ENCODE data around the gene PDPK1.

The PDPK1 gene

DNA sequence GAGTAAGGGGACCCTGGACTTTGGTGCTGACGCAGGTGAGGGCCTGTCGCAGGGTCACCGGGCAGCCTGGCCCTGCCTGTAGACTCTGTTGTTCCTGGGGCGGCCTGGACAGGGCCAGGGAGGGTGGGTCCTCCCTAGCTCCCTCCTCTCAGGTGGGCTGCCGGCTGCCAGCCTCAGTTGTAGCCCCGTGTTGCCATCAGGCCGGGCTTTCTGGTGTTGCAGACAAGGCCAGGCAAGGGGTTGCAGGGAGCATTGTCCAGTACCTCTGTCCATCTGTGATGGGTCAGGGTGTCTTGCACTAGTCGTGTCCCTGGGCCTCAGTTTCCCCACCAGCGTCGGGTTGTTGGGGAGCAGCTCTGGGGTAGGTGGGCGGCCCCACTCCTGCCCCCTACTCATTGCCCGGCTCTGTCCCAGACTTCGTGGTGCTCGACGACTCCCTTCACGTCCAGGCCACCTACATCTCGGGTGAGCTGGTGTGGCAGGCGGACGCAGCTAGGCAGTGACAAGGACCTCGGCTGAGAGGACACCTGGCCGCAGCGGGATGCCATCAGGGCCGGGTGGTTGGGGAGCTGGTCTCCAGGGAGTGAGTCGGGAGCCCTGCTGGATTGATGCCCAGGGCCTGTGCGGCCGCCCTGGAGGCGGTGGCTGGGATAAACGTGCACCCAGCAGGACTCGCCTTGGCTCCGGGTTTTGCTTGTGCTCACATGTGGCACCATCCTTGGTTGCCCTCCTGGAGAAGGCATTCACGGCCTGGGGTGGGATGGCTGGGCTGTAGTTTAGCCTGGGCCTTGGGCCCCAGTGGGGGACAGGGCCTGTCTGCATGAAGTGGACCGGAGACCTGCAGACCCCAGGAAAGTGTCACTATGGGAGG is 8.5 kb upstream of the PDPK1 start:
- no peak for DNase-seq (ENCODE audit: low spot score)
- POLR2A ChIA-PET (ENCODE audit: low non-redundant PET) = no interaction called here
- CTCF ChIA-PET = no interaction called here

GRCh38 chr16:2529961-2530628 is 7.7 kb upstream of the PDPK1 start:
- ChIA-PET CTCF (no interaction called here), POLR2A (ENCODE audit: low non-redundant PET) (no interaction called here)
- TF ChIP-seq CTCF (conservative IDR thresholded peaks at IDR 0.05; ENCODE audit: low read depth) = no peak
- DNase-seq (ENCODE audit: low spot score) = no peak
- peak overlapping the region; percentile 91 for H3K27ac ChIP-seq

More for the DNA sequence above, 8.5 kb upstream of the PDPK1 start:
- no peak for TF ChIP-seq CTCF (conservative IDR thresholded peaks at IDR 0.05; ENCODE audit: low read depth)
- peak overlapping the region; percentile 91 for H3K27ac ChIP-seq

- peak overlapping the region; percentile 91 for H3K27ac ChIP-seq
- CTCF ChIA-PET = no interaction called here
- POLR2A ChIA-PET (ENCODE audit: low non-redundant PET) = interaction anchor here (1.7 kb wide), 1 partner anchor 10 kb away, joined by 6 read pairs; the partner anchor contains the start of gene AMDHD2
- TF ChIP-seq CTCF (conservative IDR thresholded peaks at IDR 0.05; ENCODE audit: low read depth) = no peak
- no peak for DNase-seq (ENCODE audit: low spot score)
These were observed 7.0 kb upstream of the PDPK1 start for GRCh38 chr16:2530629-2531318.

DNA sequence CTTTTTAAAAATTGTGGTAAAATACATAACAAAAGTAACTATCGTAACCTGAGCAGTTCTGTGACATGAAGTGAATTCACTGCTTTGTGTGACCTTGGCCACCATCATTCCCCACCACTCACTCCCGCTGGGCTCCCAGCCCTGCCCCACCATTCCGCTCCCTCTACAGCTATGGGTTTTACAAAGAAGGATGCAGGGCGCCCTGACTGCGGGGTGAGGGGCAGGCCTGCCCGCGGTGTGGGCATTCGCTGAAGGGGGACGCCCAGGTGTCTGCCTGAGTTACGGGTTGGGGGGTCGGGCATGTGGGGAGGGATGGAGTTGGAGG is 6.5 kb upstream of the PDPK1 start, which contains the start of gene CEMP1:
Gene CEMP1, minus strand, starts transcription at position 38 of the 325 bp plus-strand sequence. CDS start 335 bp downstream, outside the sequence.
- peak within 1 kb of the TSS; percentile 91 for H3K27ac ChIP-seq
- ChIA-PET POLR2A (ENCODE audit: low non-redundant PET) (interaction anchor here (1.7 kb wide), 1 partner anchor 11 kb away, joined by 6 read pairs; the partner anchor contains the start of gene AMDHD2), CTCF (no interaction called here)
- TF ChIP-seq CTCF (conservative IDR thresholded peaks at IDR 0.05; ENCODE audit: low read depth) = no peak
- DNase-seq (ENCODE audit: low spot score) = no peak

DNA sequence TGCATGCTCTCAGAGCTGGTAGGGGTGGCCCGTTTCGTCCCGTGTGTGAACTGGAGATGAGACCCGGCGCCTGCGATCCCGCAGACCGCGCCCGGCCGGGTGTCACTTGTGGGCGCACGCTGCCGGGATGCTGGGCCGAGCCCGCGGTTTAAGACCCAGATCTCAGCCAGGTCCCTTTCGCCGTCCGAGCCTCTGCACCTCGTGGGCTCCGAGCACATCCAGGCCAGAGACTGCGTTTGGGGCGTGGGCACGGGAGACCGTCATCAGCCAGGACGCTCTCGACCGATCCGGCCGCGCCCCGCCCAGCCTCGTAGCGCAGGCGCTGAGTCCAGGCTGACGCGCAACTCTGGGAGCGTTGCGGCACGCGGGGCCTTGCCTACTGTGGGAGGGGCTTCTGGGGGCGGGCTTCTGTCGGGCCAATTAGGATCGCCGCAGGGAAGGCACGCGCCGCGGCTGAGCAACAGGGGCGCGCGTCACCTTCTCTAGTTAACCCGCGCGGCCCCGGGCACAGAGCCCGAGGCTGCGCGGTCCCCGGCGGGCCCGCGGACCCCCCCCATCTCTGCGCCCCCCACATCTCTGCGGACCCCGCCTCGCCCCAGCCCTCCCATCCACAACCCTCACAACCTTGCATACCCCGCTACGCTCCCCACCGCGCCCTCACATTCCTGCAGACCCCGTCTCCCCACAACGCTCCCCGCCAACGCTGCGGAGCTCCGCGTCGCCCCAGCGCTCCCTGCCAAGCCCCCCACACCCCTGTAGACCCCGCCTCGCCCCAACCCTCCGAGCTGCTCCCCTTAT is 5.9 kb upstream of the PDPK1 start:
- ChIA-PET CTCF (interaction anchor here (0.5 kb wide), 1 partner anchor 14 kb away, joined by 3 read pairs; no protein-coding TSS in a partner anchor), POLR2A (ENCODE audit: low non-redundant PET) (interaction anchor here (1.7 kb wide), 1 partner anchor 11 kb away, joined by 6 read pairs; the partner anchor contains the start of gene AMDHD2)
- H3K27ac ChIP-seq = peak overlapping the region; percentile 91
- TF ChIP-seq CTCF (conservative IDR thresholded peaks at IDR 0.05; ENCODE audit: low read depth) = no peak
- DNase-seq (ENCODE audit: low spot score) = peak; percentile 94
